ENCODE measurements around the gene ZFYVE21. TPM values are rescaled to one million over a fixed set of nuclear protein-coding genes. Genes with fewer than 3 reads are reported as not detected.
A peak's percentile ranks its signal among the peaks of the same experiment; 100 is the strongest.

The ZFYVE21 gene
- total RNA-seq, 4 donors from 2014 or later = 151 to 308 (median 224) TPM

GRCh38 chr14:103709814-103710213 is 5.8 kb upstream of the ZFYVE21 start:
- H3K36me3 ChIP-seq = peaks cover 0 to 54% (median 4%) of the 10 kb centered on the region in 3 donors
- TF ChIP-seq EP300 (IDR thresholded peaks at IDR 0.05) (no peak), CTCF (IDR thresholded peaks at IDR 0.05) (no peak)
- no peak for DNase-seq (ENCODE audit: low spot score in 2 of 2)
- H3K9me3 ChIP-seq = no peaks in the 10 kb centered on the region
- no peak overlapping the region for H3K4me3 ChIP-seq
- H3K27me3 ChIP-seq = no peaks in the 10 kb centered on the region
- no peak overlapping the region for H3K27ac ChIP-seq
- 90 to 91% methylated on average over 13 to 15 of the region's 15 CpGs for WGBS, 2 donors
- H3K4me1 ChIP-seq = peaks cover 0 to 46% (median 7%) of the 10 kb centered on the region in 4 donors

- Histone ChIP-seq H3K4me3 (no peak overlapping the region), H3K4me1 (peaks cover 0 to 49% (median 8%) of the 10 kb centered on the region in 4 donors), H3K36me3 (peaks cover 0 to 43% (median 4%) of the 10 kb centered on the region in 3 donors), H3K27me3 (no peaks in the 10 kb centered on the region), H3K27ac (peak overlapping the region in 1 of 4 donors; percentile 70), H3K9me3 (no peaks in the 10 kb centered on the region)
- 57 to 70% methylated on average over 9 of the region's 9 CpGs for WGBS, 2 donors
- no peak for TF ChIP-seq CTCF (IDR thresholded peaks at IDR 0.05)
- no peak for TF ChIP-seq EP300 (IDR thresholded peaks at IDR 0.05)
- no peak for TF ChIP-seq POLR2A (IDR thresholded peaks at IDR 0.05)
- DNase-seq (ENCODE audit: low spot score in 2 of 2) = no peak
Observed at GRCh38 chr14:103710771-103711377, 4.7 kb upstream of the ZFYVE21 start.

- Histone ChIP-seq H3K27ac (peak overlapping the region in 3 of 4 donors; percentile 32 to 70 (median 38)), H3K4me1 (peaks cover 0 to 49% (median 10%) of the 10 kb centered on the region in 4 donors), H3K4me3 (no peak overlapping the region), H3K9me3 (no peaks in the 10 kb centered on the region), H3K36me3 (peaks cover 0 to 34% (median 4%) of the 10 kb centered on the region in 3 donors), H3K27me3 (no peaks in the 10 kb centered on the region)
- WGBS, 2 donors = 48 to 49% methylated on average over 14 to 19 of the region's 27 CpGs
- TF ChIP-seq EP300 (IDR thresholded peaks at IDR 0.05) = no peak
- TF ChIP-seq CTCF (IDR thresholded peaks at IDR 0.05) = no peak
- no peak for TF ChIP-seq POLR2A (IDR thresholded peaks at IDR 0.05)
- no peak for DNase-seq (ENCODE audit: low spot score in 2 of 2)
Observed at GRCh38 chr14:103711516-103712431, 3.8 kb upstream of the ZFYVE21 start.

- no peak for DNase-seq (ENCODE audit: low spot score in 2 of 2)
- 67 to 81% methylated on average over 23 to 24 of the region's 24 CpGs for WGBS, 2 donors
- Histone ChIP-seq H3K36me3 (peaks cover 0 to 24% (median 2%) of the 10 kb centered on the region in 3 donors), H3K4me1 (peaks cover 0 to 57% (median 19%) of the 10 kb centered on the region in 4 donors), H3K27ac (peak overlapping the region in 3 of 4 donors; percentile 32 to 70 (median 38)), H3K4me3 (no peak overlapping the region), H3K27me3 (no peaks in the 10 kb centered on the region), H3K9me3 (no peaks in the 10 kb centered on the region)
- TF ChIP-seq CTCF (IDR thresholded peaks at IDR 0.05) (no peak), POLR2A (IDR thresholded peaks at IDR 0.05) (no peak), EP300 (IDR thresholded peaks at IDR 0.05) (no peak)
Observed at GRCh38 chr14:103712633-103713247, 2.9 kb upstream of the ZFYVE21 start.
